SIG-M5 (cell line): ENCODE measurements around the gene SYNDIG1L.

Source experiments
- DNase-seq: peaks from one replicate; lab custom pipeline; 2025; lab: John Stamatoyannopoulos, UW

Gene SYNDIG1L

GRCh38 chr14:74358176-74358829 lies 67.7 kb downstream of the SYNDIG1L start:
- no peak for DNase-seq

GRCh38 chr14:74357585-74357984 lies 68.4 kb downstream of the SYNDIG1L start:
- DNase-seq, result no peak

- DNase-seq, result no peak
Observed at GRCh38 chr14:74356892-74357575, 69.0 kb downstream of the SYNDIG1L start.
